Chondrocyte (in vitro differentiated cells): ENCODE results near the gene CST3. TPM values are rescaled to one million over a fixed set of nuclear protein-coding genes. Genes with fewer than 3 reads are reported as not detected.

Experiments used
- DNase-seq: peaks from one replicate; pipeline ENCODE4 v3.0.0; 2021; ENCODE audit warnings: mixed read lengths, low spot score
- H3K27ac Mint-ChIP-seq: one replicate; pipeline ENCODE4 v1.8.0; 2021; ENCODE audit warnings: mild to moderate bottlenecking, moderate library complexity, mixed read lengths; ENCODE audit not compliant: unreplicated experiment
- H3K27me3 Mint-ChIP-seq: 2 replicates; pipeline ENCODE4 v1.8.0; 2021; ENCODE audit warnings: low read depth, mixed read lengths
- H3K36me3 Mint-ChIP-seq: 2 replicates; pipeline ENCODE4 v1.8.0; 2021; ENCODE audit warnings: low read depth, mixed read lengths
- H3K4me1 Mint-ChIP-seq: 2 replicates; pipeline ENCODE4 v1.8.0; 2021; ENCODE audit warnings: low read depth, mild to moderate bottlenecking, mixed read lengths
- H3K4me3 Mint-ChIP-seq: one replicate; pipeline ENCODE4 v1.8.0; 2021; ENCODE audit warnings: mild to moderate bottlenecking, moderate library complexity, mixed read lengths; ENCODE audit not compliant: unreplicated experiment
- H3K9me3 Mint-ChIP-seq: 2 replicates; pipeline ENCODE4 v1.8.0; 2021; ENCODE audit warnings: low read depth, mixed read lengths
- CTCF ChIP-seq: fragments of 200-600 bp; sonication (generic); IDR thresholded peaks from 2 replicates; pipeline ENCODE4 v1.5.0; 2021; ENCODE audit warnings: antibody characterized with exemption, mild to moderate bottlenecking, moderate library complexity
- total RNA-seq: library from RNA; stranded (reverse); gene quantifications from 3 replicates; pipeline ENCODE4 v1.2.1, GENCODE V29; 2021

The CST3 gene
- total RNA-seq, 1 donor from 2014 or later: 487 TPM

DNA sequence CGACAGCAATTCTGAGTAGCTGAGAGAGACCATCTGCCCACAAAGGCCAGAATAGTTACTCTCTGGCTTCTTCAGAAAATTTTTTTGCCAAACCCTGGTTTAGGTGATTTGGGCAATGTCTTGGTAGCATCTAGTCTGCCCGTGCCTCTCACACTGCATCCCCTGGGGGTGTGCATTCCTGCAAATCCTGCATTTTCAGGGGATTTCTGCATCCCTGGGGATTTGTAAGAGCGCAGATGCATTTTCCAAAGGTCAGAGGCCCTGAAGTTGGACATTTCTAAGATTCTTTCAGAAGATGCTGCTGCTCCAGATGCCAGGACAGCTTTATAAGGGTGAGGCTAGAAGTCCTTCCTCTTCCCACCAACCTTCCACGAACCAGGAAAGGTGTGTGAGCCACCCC lies 36.0 kb downstream of the CST3 start:
- H3K4me3 Mint-ChIP-seq: no peak overlapping the region
- H3K27ac Mint-ChIP-seq: no peak overlapping the region
- peaks cover 7% of the 10 kb centered on the region for H3K27me3 Mint-ChIP-seq
- no peak for DNase-seq
- peaks cover 9% of the 10 kb centered on the region for H3K4me1 Mint-ChIP-seq
- TF ChIP-seq CTCF: no peak
- no peaks in the 10 kb centered on the region for H3K36me3 Mint-ChIP-seq
- H3K9me3 Mint-ChIP-seq: no peaks in the 10 kb centered on the region

- Mint-ChIP-seq H3K9me3 (no peaks in the 10 kb centered on the region), H3K27ac (no peak overlapping the region), H3K4me3 (no peak overlapping the region), H3K27me3 (peaks cover 11% of the 10 kb centered on the region), H3K36me3 (no peaks in the 10 kb centered on the region), H3K4me1 (no peaks in the 10 kb centered on the region)
- TF ChIP-seq CTCF: no peak
- DNase-seq: no peak
These were observed 39.3 kb downstream of the CST3 start for GRCh38 chr20:23598481-23598880.

GRCh38 chr20:23596579-23597250 lies 41.0 kb downstream of the CST3 start:
- Mint-ChIP-seq H3K36me3 (no peaks in the 10 kb centered on the region), H3K27me3 (peaks cover 11% of the 10 kb centered on the region), H3K4me3 (no peak overlapping the region), H3K9me3 (no peaks in the 10 kb centered on the region), H3K27ac (no peak overlapping the region), H3K4me1 (no peaks in the 10 kb centered on the region)
- TF ChIP-seq CTCF: no peak
- no peak for DNase-seq

- no peak overlapping the region for H3K27ac Mint-ChIP-seq
- peaks cover 11% of the 10 kb centered on the region for H3K27me3 Mint-ChIP-seq
- no peaks in the 10 kb centered on the region for H3K9me3 Mint-ChIP-seq
- no peaks in the 10 kb centered on the region for H3K36me3 Mint-ChIP-seq
- DNase-seq: no peak
- no peak overlapping the region for H3K4me3 Mint-ChIP-seq
- TF ChIP-seq CTCF: no peak
- no peaks in the 10 kb centered on the region for H3K4me1 Mint-ChIP-seq
These were observed 41.8 kb downstream of the CST3 start for GRCh38 chr20:23595941-23596340.

DNA sequence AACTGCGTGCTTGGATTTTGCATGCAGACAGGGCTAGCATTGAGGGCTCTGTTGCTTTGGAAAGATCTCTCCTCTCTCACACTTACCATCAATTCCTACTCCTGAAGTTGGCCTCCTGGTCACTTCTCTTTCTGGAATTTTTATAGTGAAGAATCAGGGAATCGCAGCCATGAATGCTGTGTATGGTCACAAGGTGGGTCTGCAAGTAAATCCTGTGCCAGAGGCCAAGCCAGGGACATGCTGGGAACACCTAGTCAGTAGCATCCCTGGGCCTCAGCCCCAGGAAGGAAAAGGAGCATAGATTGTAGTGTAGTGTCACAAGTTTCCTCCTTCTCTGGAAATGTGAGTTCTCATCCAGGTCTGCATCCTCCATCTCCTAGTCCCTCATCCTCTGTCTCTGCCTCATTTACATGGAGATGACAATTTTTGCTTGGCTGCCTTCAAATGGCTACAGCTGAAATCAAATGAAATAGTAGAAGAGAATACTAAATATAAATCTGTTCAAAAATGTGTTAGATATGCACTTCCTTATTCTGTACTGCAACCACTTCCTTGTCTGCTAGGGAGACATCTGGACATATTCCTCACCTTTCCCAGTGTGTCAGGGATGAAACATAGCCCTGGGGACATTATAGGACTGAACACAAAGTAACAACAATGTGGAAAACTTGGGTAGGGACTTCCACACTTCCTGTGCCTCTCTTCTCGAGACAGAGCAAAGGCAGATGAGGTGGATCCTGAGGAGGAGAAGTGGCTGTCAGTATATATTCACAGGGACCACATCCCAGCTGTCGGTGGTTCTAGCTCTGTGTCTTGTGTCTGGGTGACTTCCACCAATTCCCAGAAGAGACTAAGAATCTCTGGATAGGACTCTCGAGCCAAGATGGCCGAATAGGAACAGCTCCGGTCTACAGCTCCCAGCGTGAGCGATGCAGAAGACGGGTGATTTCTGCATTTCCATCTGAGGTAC lies 49.0 kb downstream of the CST3 start:
- Mint-ChIP-seq H3K27me3 (peaks cover 10% of the 10 kb centered on the region), H3K4me1 (no peaks in the 10 kb centered on the region), H3K27ac (no peak overlapping the region), H3K9me3 (no peaks in the 10 kb centered on the region), H3K36me3 (no peaks in the 10 kb centered on the region), H3K4me3 (no peak overlapping the region)
- DNase-seq: no peak
- no peak for TF ChIP-seq CTCF
